ENCODE measurements around the gene RAB35. TPM values are rescaled to one million over a fixed set of nuclear protein-coding genes. Genes with fewer than 3 reads are reported as not detected.

Gene RAB35
- total RNA-seq, 1 experiment from 2014 or later = 52.8 TPM

- Histone ChIP-seq H2AFZ (ENCODE audit: low read length) (peak overlapping the region; percentile 33; the same call in 1 of the 2 replicates), H3K9ac (ENCODE audit: low read length) (peak overlapping the region; percentile 74), H3K4me3 (ENCODE audit: low read length) (peak overlapping the region; percentile 25; the same call in 1 of the 2 replicates), H3F3A (ENCODE audit: low read length, unreplicated experiment) (no peaks in the 10 kb centered on the region), H3K4me2 (ENCODE audit: low read length) (peak overlapping the region; percentile 69), H3K9me3 (ENCODE audit: low read length) (no peaks in the 10 kb centered on the region), H3K36me3 (ENCODE audit: low read depth, low read length) (no peaks in the 10 kb centered on the region), H4K20me1 (ENCODE audit: low read length) (no peaks in the 10 kb centered on the region), H3K27me3 (ENCODE audit: low read length) (no peaks in the 10 kb centered on the region), H3K27ac (ENCODE audit: low read length) (peak overlapping the region; percentile 95), H3K4me1 (ENCODE audit: insufficient read depth, low read length) (peaks cover 28% of the 10 kb centered on the region), H3K9me2 (replicated peaks; ENCODE audit: low read length) (no peaks in the 10 kb centered on the region), H3K79me2 (ENCODE audit: low read length) (no peaks in the 10 kb centered on the region)
- ChIA-PET CTCF (interaction anchor here (1.2 kb wide), 1 partner anchor 90 kb away, joined by 4 read pairs; the partner anchor contains the start of gene BICDL1), POLR2A (ENCODE audit: unreplicated experiment) (no interaction called here)
- peak; percentile 47 for DNase-seq
- TF ChIP-seq EZH2phosphoT487 (IDR thresholded peaks at IDR 0.05; ENCODE audit: borderline replicate concordance, low read length) = no peak
- TF ChIP-seq CTCF (conservative IDR thresholded peaks at IDR 0.05; ENCODE audit: low read depth, low read length) = no peak
- no peak for TF ChIP-seq EZH2 (IDR thresholded peaks at IDR 0.05; ENCODE audit: low read length, unreplicated experiment)
- BruUV-seq (replicated peaks) = no TSS peak
- peak; percentile 28 for ATAC-seq
- intact Hi-C loops (cut with micrococcal nuclease) = loop anchor here (1.0 to 5.0 kb wide), 4 partner anchors 8 to 138 kb away; no protein-coding TSS in a partner anchor
These were observed 37.7 kb downstream of the RAB35 start for GRCh38 chr12:120078868-120079267.

- Histone ChIP-seq H4K20me1 (ENCODE audit: low read length) (no peaks in the 10 kb centered on the region), H3K9me2 (replicated peaks; ENCODE audit: low read length) (no peaks in the 10 kb centered on the region), H3F3A (ENCODE audit: low read length, unreplicated experiment) (no peaks in the 10 kb centered on the region), H3K27ac (ENCODE audit: low read length) (no peak overlapping the region), H3K79me2 (ENCODE audit: low read length) (no peaks in the 10 kb centered on the region), H3K4me1 (ENCODE audit: insufficient read depth, low read length) (peaks cover 28% of the 10 kb centered on the region), H3K9me3 (ENCODE audit: low read length) (no peaks in the 10 kb centered on the region), H3K27me3 (ENCODE audit: low read length) (no peaks in the 10 kb centered on the region), H3K4me3 (ENCODE audit: low read length) (no peak overlapping the region), H3K36me3 (ENCODE audit: low read depth, low read length) (no peaks in the 10 kb centered on the region), H2AFZ (ENCODE audit: low read length) (no peak overlapping the region), H3K4me2 (ENCODE audit: low read length) (no peak overlapping the region), H3K9ac (ENCODE audit: low read length) (no peak overlapping the region)
- CTCF ChIA-PET = no interaction called here
- no peak for DNase-seq
- TF ChIP-seq EZH2phosphoT487 (IDR thresholded peaks at IDR 0.05; ENCODE audit: borderline replicate concordance, low read length) = no peak
- no peak for TF ChIP-seq EZH2 (IDR thresholded peaks at IDR 0.05; ENCODE audit: low read length, unreplicated experiment)
- TF ChIP-seq CTCF (conservative IDR thresholded peaks at IDR 0.05; ENCODE audit: low read depth, low read length) = no peak
- no peak for ATAC-seq
- intact Hi-C loops (cut with micrococcal nuclease) = loop anchor here (5.0 kb wide), 1 partner anchor 85 kb away; no protein-coding TSS in a partner anchor
- POLR2A ChIA-PET (ENCODE audit: unreplicated experiment) = no interaction called here
- no TSS peak for BruUV-seq (replicated peaks)
These were observed 39.3 kb downstream of the RAB35 start for GRCh38 chr12:120077260-120077659.

- no peak overlapping the region for H3K4me2 ChIP-seq (ENCODE audit: low read length)
- peaks cover 28% of the 10 kb centered on the region for H3K4me1 ChIP-seq (ENCODE audit: insufficient read depth, low read length)
- no peaks in the 10 kb centered on the region for H3K9me2 ChIP-seq (replicated peaks; ENCODE audit: low read length)
- no peak overlapping the region for H3K9ac ChIP-seq (ENCODE audit: low read length)
- no peak for DNase-seq
- no peak for ATAC-seq
- CTCF ChIA-PET = no interaction called here
- H3K36me3 ChIP-seq (ENCODE audit: low read depth, low read length) = no peaks in the 10 kb centered on the region
- TF ChIP-seq EZH2phosphoT487 (IDR thresholded peaks at IDR 0.05; ENCODE audit: borderline replicate concordance, low read length) (no peak), EZH2 (IDR thresholded peaks at IDR 0.05; ENCODE audit: low read length, unreplicated experiment) (no peak), CTCF (conservative IDR thresholded peaks at IDR 0.05; ENCODE audit: low read depth, low read length) (no peak)
- BruUV-seq (replicated peaks) = no TSS peak
- H3K27ac ChIP-seq (ENCODE audit: low read length) = no peak overlapping the region
- no peaks in the 10 kb centered on the region for H4K20me1 ChIP-seq (ENCODE audit: low read length)
- POLR2A ChIA-PET (ENCODE audit: unreplicated experiment) = no interaction called here
- no peak overlapping the region for H3K4me3 ChIP-seq (ENCODE audit: low read length)
- H3K9me3 ChIP-seq (ENCODE audit: low read length) = no peaks in the 10 kb centered on the region
- no peaks in the 10 kb centered on the region for H3F3A ChIP-seq (ENCODE audit: low read length, unreplicated experiment)
- intact Hi-C loops (cut with micrococcal nuclease) = loop anchor here (5.0 kb wide), 1 partner anchor 84 kb away; no protein-coding TSS in a partner anchor
- H3K27me3 ChIP-seq (ENCODE audit: low read length) = no peaks in the 10 kb centered on the region
- no peaks in the 10 kb centered on the region for H3K79me2 ChIP-seq (ENCODE audit: low read length)
- no peak overlapping the region for H2AFZ ChIP-seq (ENCODE audit: low read length)
These were observed 39.9 kb downstream of the RAB35 start for GRCh38 chr12:120076651-120077050.
